ENCODE data around the gene ZNF224. TPM values are rescaled to one million over a fixed set of nuclear protein-coding genes. Genes with fewer than 3 reads are reported as not detected.

Gene ZNF224
- total and polyA plus RNA-seq, 2 donors (not counting 1 experiment from before 2014, with no cell fraction given): 12.4 to 37.0 TPM

DNA sequence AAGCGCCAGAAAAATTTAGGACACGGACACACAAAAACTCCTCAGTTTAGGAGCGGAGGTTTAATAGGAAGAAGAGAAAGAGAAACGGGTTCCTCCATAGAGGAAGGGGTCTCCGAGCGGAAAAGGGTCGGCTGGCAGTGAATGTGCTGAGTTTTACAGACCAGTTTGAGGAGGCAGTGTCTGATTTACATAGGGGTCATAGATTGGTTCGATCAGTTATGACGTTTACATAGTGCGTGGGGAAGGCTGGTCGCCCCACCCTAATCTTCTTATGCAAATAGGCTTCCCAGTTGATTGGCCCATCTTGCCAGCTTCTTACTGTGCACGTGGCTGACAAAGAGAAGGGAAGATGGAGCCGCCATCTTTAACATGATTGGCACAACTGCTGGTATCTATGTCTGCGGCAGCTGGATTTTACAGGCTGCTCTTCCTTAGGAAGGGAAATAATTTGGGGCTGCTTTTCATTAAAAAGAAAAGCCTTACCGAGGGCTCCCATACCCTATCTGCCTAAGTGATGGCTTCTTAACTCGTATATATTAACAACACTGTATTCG is 17.8 kb downstream of the ZNF224 start:
- peak; percentile 92 to 94 for DNase-seq (ENCODE audit: low read depth in 2 of 2)
- H3K9ac ChIP-seq (ENCODE audit: insufficient read depth, low read length): peak overlapping the region; percentile 29

DNA sequence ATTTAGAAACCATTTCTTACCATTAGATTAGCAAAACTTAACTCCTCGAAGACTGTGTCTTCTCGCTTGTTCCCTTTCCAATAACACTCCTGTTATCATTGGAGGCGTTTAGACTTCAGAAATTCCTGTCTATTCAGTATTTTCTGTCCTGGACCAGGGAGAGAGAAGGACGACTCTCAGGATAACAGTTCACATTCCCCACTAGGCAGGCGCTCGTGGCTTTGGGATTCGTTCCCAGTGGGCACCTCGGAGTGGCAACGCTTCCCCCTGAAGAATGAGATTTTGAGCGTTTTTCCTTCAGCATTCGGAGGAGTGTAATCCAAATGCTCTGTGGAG is 18.6 kb downstream of the ZNF224 start:
- H2AFZ ChIP-seq (ENCODE audit: low read length): peak overlapping the region; percentile 94
- H3K79me2 ChIP-seq (ENCODE audit: control insufficient read depth, insufficient read depth, low read length): peaks cover 3% of the 10 kb centered on the region
- peak overlapping the region; percentile 61 for H3K9ac ChIP-seq (ENCODE audit: insufficient read depth, low read length)
- H3K27ac ChIP-seq (ENCODE audit: insufficient read depth, low read length): peak overlapping the region; percentile 85
- peak overlapping the region; percentile 90 for H3K4me2 ChIP-seq (ENCODE audit: extremely low read depth, insufficient read depth, low read length)
- no peaks in the 10 kb centered on the region for H3K4me1 ChIP-seq (ENCODE audit: control insufficient read depth, extremely low read depth, insufficient read depth, low read length)
- no peaks in the 10 kb centered on the region for H3K27me3 ChIP-seq (ENCODE audit: control insufficient read depth, insufficient read depth, low read length)
- no peak for DNase-seq (ENCODE audit: low read depth in 2 of 2)
- H4K20me1 ChIP-seq (ENCODE audit: control insufficient read depth, extremely low read depth, insufficient read depth, low read length): no peaks in the 10 kb centered on the region
- peaks cover 3% of the 10 kb centered on the region for H3K9me3 ChIP-seq (ENCODE audit: control insufficient read depth, insufficient read depth, low read depth, low read length)
- TF ChIP-seq, protein P1, sequence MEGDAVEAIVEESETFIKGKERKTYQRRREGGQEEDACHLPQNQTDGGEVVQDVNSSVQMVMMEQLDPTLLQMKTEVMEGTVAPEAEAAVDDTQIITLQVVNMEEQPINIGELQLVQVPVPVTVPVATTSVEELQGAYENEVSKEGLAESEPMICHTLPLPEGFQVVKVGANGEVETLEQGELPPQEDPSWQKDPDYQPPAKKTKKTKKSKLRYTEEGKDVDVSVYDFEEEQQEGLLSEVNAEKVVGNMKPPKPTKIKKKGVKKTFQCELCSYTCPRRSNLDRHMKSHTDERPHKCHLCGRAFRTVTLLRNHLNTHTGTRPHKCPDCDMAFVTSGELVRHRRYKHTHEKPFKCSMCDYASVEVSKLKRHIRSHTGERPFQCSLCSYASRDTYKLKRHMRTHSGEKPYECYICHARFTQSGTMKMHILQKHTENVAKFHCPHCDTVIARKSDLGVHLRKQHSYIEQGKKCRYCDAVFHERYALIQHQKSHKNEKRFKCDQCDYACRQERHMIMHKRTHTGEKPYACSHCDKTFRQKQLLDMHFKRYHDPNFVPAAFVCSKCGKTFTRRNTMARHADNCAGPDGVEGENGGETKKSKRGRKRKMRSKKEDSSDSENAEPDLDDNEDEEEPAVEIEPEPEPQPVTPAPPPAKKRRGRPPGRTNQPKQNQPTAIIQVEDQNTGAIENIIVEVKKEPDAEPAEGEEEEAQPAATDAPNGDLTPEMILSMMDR (conservative IDR thresholded peaks at IDR 0.05 in 1 of 2, IDR thresholded peaks at IDR 0.05 in 1 of 2; ENCODE audit: low read depth in 1 of 2, low read length in 2 of 2): no peak
- no peak for TF ChIP-seq EZH2 (IDR thresholded peaks at IDR 0.05; ENCODE audit: low read length, missing control alignments)
- no peaks in the 10 kb centered on the region for H3K36me3 ChIP-seq (ENCODE audit: control insufficient read depth, insufficient read depth, low read length)
- peak overlapping the region; percentile 77 to 99 (median 98) for H3K4me3 ChIP-seq (replicated peaks in 1 of 4; ENCODE audit: control extremely low read depth in 1 of 4, insufficient read depth in 1 of 4, low read depth in 3 of 4, low read length in 4 of 4)

More for the DNA sequence above, 17.8 kb downstream of the ZNF224 start:
- Histone ChIP-seq H3K4me3 (replicated peaks in 1 of 4; ENCODE audit: control extremely low read depth in 1 of 4, insufficient read depth in 1 of 4, low read depth in 3 of 4, low read length in 4 of 4) (peak overlapping the region; percentile 77 to 99 (median 98)), H3K9me3 (ENCODE audit: control insufficient read depth, insufficient read depth, low read depth, low read length) (peaks cover 3% of the 10 kb centered on the region), H4K20me1 (ENCODE audit: control insufficient read depth, extremely low read depth, insufficient read depth, low read length) (no peaks in the 10 kb centered on the region), H3K27ac (ENCODE audit: insufficient read depth, low read length) (peak overlapping the region; percentile 85), H3K36me3 (ENCODE audit: control insufficient read depth, insufficient read depth, low read length) (peaks cover 2% of the 10 kb centered on the region), H3K4me1 (ENCODE audit: control insufficient read depth, extremely low read depth, insufficient read depth, low read length) (no peaks in the 10 kb centered on the region), H3K4me2 (ENCODE audit: extremely low read depth, insufficient read depth, low read length) (peak overlapping the region; percentile 90), H3K27me3 (ENCODE audit: control insufficient read depth, insufficient read depth, low read length) (no peaks in the 10 kb centered on the region), H3K79me2 (ENCODE audit: control insufficient read depth, insufficient read depth, low read length) (peaks cover 3% of the 10 kb centered on the region), H2AFZ (ENCODE audit: low read length) (peak overlapping the region; percentile 61)
- no peak for TF ChIP-seq EZH2 (IDR thresholded peaks at IDR 0.05; ENCODE audit: low read length, missing control alignments)
- TF ChIP-seq, protein P1 (conservative IDR thresholded peaks at IDR 0.05 in 1 of 2, IDR thresholded peaks at IDR 0.05 in 1 of 2; ENCODE audit: low read depth in 1 of 2, low read length in 2 of 2): no peak

DNA sequence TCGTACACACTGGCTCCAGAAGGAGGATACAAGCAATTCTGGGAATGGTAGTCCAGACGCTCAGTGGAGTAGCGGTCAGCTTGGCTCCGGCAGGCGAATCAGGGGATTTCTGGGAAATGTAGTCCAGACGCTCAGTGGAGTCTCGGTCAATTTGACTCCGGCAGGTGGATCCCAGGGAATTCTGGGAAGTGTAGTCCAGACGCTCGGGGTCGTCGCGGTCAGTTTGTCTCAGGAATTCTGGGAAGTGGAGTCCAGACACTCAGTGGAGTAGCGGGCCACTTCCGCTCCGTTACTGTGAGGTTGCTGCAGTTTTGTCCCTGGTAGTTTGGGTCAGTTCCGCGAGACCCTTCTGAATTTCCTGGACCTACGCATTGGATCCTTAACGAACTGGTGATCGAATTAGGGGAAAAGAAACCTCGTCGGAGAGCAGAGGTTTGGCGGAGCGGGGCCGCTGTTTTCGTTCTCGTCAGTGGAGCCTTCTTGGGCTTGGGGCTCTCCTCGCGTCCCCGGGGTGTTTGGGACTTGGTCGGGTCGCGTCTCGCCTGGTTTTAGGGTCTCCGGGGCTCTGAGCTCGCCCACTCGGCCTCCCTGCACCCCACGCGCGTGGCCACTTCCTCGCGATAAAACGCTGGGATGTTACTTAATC is 19.1 kb downstream of the ZNF224 start, which contains the start of gene ZNF225:
ZNF225 (plus strand) TSS at position 262 of the 646 bp plus-strand sequence. CDS start 2,429 bp downstream, outside the sequence.
- Histone ChIP-seq H3K4me1 (ENCODE audit: control insufficient read depth, extremely low read depth, insufficient read depth, low read length) (no peaks in the 10 kb centered on the region), H3K4me3 (replicated peaks in 1 of 4; ENCODE audit: control extremely low read depth in 1 of 4, insufficient read depth in 1 of 4, low read depth in 3 of 4, low read length in 4 of 4) (peak within 1 kb of the TSS; percentile 77 to 99 (median 98)), H3K79me2 (ENCODE audit: control insufficient read depth, insufficient read depth, low read length) (peaks cover 3% of the 10 kb centered on the region), H3K9me3 (ENCODE audit: control insufficient read depth, insufficient read depth, low read depth, low read length) (no peaks in the 10 kb centered on the region), H2AFZ (ENCODE audit: low read length) (peak within 1 kb of the TSS; percentile 97), H3K9ac (ENCODE audit: insufficient read depth, low read length) (peak within 1 kb of the TSS; percentile 83), H3K4me2 (ENCODE audit: extremely low read depth, insufficient read depth, low read length) (peak within 1 kb of the TSS; percentile 90), H4K20me1 (ENCODE audit: control insufficient read depth, extremely low read depth, insufficient read depth, low read length) (no peaks in the 10 kb centered on the region), H3K27ac (ENCODE audit: insufficient read depth, low read length) (peak within 1 kb of the TSS; percentile 92), H3K36me3 (ENCODE audit: control insufficient read depth, insufficient read depth, low read length) (peaks cover 3% of the 10 kb centered on the region), H3K27me3 (ENCODE audit: control insufficient read depth, insufficient read depth, low read length) (no peaks in the 10 kb centered on the region)
- TF ChIP-seq, protein P1 (conservative IDR thresholded peaks at IDR 0.05 in 1 of 2, IDR thresholded peaks at IDR 0.05 in 1 of 2; ENCODE audit: low read depth in 1 of 2, low read length in 2 of 2): no peak
- no peak for TF ChIP-seq EZH2 (IDR thresholded peaks at IDR 0.05; ENCODE audit: low read length, missing control alignments)
- DNase-seq (ENCODE audit: low read depth in 2 of 2): peak; percentile 99

All from fibroblast of lung (primary cell).